AG09309 (cell line): ENCODE data around the gene HVCN1.

Source experiments
- DNase-seq: peaks from one replicate; pipeline ENCODE4 v3.0.0-alpha.2; 2010; ENCODE audit warnings: low read depth
- H3K4me3 ChIP-seq: 2 replicates; pipeline ENCODE4 v1.5.1; 2011; ENCODE audit warnings: mild to moderate bottlenecking, low read depth, low read length, moderate library complexity; ENCODE audit not compliant: control insufficient read depth
- CTCF ChIP-seq: IDR thresholded peaks from 2 replicates; pipeline ENCODE4 v1.5.1; 2011; ENCODE audit warnings: mild to moderate bottlenecking, low read depth, low read length, inconsistent platforms; ENCODE audit not compliant: insufficient read depth, control insufficient read depth; ENCODE audit errors: missing control alignments

The HVCN1 gene

DNA sequence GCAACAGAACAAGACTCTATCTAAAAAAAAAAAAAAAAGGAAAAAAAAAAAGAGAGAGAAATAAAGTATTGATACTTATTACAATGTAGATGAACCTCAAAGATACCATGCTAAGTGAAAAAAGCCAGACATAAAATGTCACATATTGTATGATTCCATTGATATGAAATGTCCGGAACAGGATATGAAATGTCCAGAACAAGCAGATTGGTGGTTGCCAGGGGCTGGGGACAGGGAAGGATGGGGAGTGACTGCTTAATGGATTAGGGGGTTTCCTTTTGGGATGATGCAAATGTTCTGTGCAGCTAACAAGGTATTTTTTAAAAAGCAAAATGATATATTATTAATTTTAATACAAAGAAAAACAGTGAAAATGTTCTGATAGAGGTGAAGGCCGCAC, 5.0 kb downstream of the HVCN1 start:
- no peak for DNase-seq
- TF ChIP-seq CTCF: no peak

DNA sequence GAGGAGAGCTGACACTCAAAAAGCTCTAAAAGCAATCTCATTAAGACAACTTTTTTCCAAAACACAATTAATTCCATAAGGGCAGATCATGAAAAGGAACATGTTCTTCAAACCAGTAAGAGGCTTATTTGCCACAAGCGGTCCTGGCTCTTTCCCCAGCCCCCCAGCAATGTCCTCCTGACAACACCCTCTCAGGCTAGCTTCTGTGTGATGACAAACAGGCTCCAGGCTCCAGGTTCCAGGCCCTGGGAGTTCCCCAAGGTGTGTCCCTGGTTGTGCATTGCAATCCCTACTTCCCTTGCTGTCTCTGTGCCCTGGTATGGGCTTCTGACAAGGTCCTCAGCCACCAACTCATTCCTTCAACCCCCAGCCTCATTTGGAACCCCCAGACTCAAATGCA, 8.9 kb downstream of the HVCN1 start:
- no peak for DNase-seq

More for the DNA sequence above, 5.0 kb downstream of the HVCN1 start:
- H3K4me3 ChIP-seq: no peak overlapping the region

GRCh38 chr12:110679201-110679600, 9.7 kb downstream of the HVCN1 start:
- no peak for TF ChIP-seq CTCF
- H3K4me3 ChIP-seq: no peak overlapping the region
- DNase-seq: no peak

More for the DNA sequence above, 8.9 kb downstream of the HVCN1 start:
- H3K4me3 ChIP-seq: no peak overlapping the region
- TF ChIP-seq CTCF: no peak

GRCh38 chr12:110677982-110678381, 10.9 kb downstream of the HVCN1 start:
- no peak for TF ChIP-seq CTCF
- H3K4me3 ChIP-seq: no peak overlapping the region
- no peak for DNase-seq

GRCh38 chr12:110677206-110677911, 11.6 kb downstream of the HVCN1 start:
- DNase-seq: no peak
- no peak for TF ChIP-seq CTCF
- no peak overlapping the region for H3K4me3 ChIP-seq

DNA sequence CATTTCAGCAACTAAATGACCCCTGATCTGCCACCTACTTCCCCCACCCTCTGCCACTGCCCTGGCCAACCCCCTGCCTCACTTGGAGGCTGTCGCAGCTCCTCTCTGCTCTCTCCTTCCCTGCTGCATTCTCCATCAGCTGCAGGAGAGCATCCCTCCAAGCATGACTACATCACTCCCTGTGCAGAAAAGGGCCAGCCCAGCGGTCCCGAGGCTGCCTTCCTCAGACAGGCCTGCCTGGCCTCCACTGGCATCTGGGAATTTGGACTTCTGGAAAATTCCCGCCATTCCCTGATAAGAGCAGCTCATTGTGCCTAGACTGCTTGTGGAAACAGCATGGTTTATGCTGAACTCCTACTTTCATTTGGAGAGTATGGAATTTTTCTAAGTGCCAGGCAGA, 12.7 kb downstream of the HVCN1 start:
- no peak for DNase-seq
- no peak overlapping the region for H3K4me3 ChIP-seq
- TF ChIP-seq CTCF: no peak
